Body of pancreas (tissue), 4 donors: ENCODE results near the gene GP9. TPM values are rescaled to one million over a fixed set of nuclear protein-coding genes. Genes with fewer than 3 reads are reported as not detected.
A peak's percentile ranks its signal among the peaks of the same experiment; 100 is the strongest.

Experiments
- ATAC-seq: fragments of 150-250 bp; one replicate; pipeline ENCODE4 v1.9.1; 2016
- DNase-seq, 4 donors: peaks; one replicate each; pipeline ENCODE4 v3.0.0-alpha.2; 2019
- H3K27ac ChIP-seq, 4 donors: fragments of 200-600 bp; sonication (generic); 1 replicate in 3 of 4; 2 replicates in 1 of 4; pipeline versions ENCODE4 v1.5.1 to v1.6.1; 2016 to 2019; ENCODE audit warnings: mild to moderate bottlenecking in 1 of 4, mixed read lengths in 1 of 4, moderate library complexity in 1 of 4
- H3K27me3 ChIP-seq, 2 donors: fragments of 200-600 bp; sonication (generic); one replicate each; pipeline ENCODE4 v1.6.0; 2016; ENCODE audit warnings: mild to moderate bottlenecking in 1 of 2
- H3K36me3 ChIP-seq, 2 donors: fragments of 200-600 bp; sonication (generic); replicated peaks in 1 of 2; 2 replicates each; pipeline ENCODE4 v1.5.1; 2016; ENCODE audit warnings: low read depth in 2 of 2; ENCODE audit not compliant: insufficient read depth in 1 of 2
- H3K4me1 ChIP-seq: fragments of 200-600 bp; sonication (generic); one replicate; pipeline ENCODE4 v1.6.0; 2016
- H3K4me3 ChIP-seq, 2 donors: fragments of 200-600 bp; sonication (generic); 1 replicate in 1 of 2; 2 replicates in 1 of 2; pipeline ENCODE4 v1.5.1; 2016 to 2019
- H3K9me3 ChIP-seq, 3 donors: fragments of 200-600 bp; sonication (generic); 1 replicate in 2 of 3; 2 replicates in 1 of 3; pipeline ENCODE4 v1.5.1; 2016
- POLR2A ChIP-seq, 3 donors: fragments of 450-650 bp; IDR thresholded peaks; one replicate each; pipeline ENCODE4 v1.6.1; 2016; ENCODE audit warnings: antibody characterized with exemption in 3 of 3, mild to moderate bottlenecking in 2 of 3
- WGBS, 2 donors: methylation state at CpG; one replicate each; pipeline ENCODE4 v1.1.5; 2017; 5-methylcytosine and 5-hydroxymethylcytosine counted together
- intact Hi-C: fragments of 100-400 bp; cut with DNase I; formaldehyde crosslinking; loops from one replicate; pipeline ENCODE4 v1.15.1; 2023
- total RNA-seq, 2 donors: library from RNA; depleted of rRNA; stranded (reverse); fragments of >200 nt; gene quantifications; one replicate each; pipeline ENCODE4 v1.1.0, GENCODE V29; 2016
- TF ChIP-seq, protein P1 (sequence below), 7 experiments: fragments of 450-650 bp in 4 of 7; fragments of 200-600 bp in 3 of 7; sonication (generic) in 3 of 7; IDR thresholded peaks; one replicate each; pipeline ENCODE4 v1.5.1; 2016 to 2019; ENCODE audit warnings: antibody characterized with exemption in 7 of 7

The GP9 gene
- total RNA-seq, 2 donors from 2014 or later: not detected

DNA sequence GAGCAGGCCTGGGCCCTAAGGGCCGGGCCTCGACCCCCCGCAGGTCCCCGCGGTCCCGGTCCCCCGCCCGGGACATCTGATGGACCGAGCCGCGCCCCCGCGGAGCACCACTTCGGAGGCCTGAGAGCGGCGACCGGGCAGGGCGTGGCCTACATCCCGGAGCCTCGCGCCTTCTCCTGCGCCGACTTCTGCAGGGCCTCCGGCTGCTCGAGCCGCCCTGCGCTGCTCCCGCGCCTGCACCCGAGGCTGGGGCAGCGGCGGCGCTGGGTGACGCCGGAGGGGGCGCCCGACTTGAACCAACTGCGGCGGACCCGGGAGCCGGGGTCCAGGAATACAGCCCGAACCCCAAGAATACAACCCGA, 14.9 kb upstream of the GP9 start:
- H3K36me3 ChIP-seq: no peaks in the 10 kb centered on the region
- H3K27me3 ChIP-seq: no peaks in the 10 kb centered on the region
- peak; percentile 58 for ATAC-seq
- no peaks in the 10 kb centered on the region for H3K9me3 ChIP-seq
- no peak for TF ChIP-seq POLR2A (IDR thresholded peaks at IDR 0.05)
- TF ChIP-seq, protein P1, sequence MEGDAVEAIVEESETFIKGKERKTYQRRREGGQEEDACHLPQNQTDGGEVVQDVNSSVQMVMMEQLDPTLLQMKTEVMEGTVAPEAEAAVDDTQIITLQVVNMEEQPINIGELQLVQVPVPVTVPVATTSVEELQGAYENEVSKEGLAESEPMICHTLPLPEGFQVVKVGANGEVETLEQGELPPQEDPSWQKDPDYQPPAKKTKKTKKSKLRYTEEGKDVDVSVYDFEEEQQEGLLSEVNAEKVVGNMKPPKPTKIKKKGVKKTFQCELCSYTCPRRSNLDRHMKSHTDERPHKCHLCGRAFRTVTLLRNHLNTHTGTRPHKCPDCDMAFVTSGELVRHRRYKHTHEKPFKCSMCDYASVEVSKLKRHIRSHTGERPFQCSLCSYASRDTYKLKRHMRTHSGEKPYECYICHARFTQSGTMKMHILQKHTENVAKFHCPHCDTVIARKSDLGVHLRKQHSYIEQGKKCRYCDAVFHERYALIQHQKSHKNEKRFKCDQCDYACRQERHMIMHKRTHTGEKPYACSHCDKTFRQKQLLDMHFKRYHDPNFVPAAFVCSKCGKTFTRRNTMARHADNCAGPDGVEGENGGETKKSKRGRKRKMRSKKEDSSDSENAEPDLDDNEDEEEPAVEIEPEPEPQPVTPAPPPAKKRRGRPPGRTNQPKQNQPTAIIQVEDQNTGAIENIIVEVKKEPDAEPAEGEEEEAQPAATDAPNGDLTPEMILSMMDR (IDR thresholded peaks at IDR 0.05): no peak
- H3K4me1 ChIP-seq: peaks cover 9% of the 10 kb centered on the region
- WGBS, 2 donors: 8 to 9% methylated on average over 6 to 43 of the region's 43 CpGs
- no peak overlapping the region for H3K27ac ChIP-seq
- peak in 1 of 4 donors; percentile 39 for DNase-seq
- H3K4me3 ChIP-seq: no peak overlapping the region
- intact Hi-C loops: no loop called here

DNA sequence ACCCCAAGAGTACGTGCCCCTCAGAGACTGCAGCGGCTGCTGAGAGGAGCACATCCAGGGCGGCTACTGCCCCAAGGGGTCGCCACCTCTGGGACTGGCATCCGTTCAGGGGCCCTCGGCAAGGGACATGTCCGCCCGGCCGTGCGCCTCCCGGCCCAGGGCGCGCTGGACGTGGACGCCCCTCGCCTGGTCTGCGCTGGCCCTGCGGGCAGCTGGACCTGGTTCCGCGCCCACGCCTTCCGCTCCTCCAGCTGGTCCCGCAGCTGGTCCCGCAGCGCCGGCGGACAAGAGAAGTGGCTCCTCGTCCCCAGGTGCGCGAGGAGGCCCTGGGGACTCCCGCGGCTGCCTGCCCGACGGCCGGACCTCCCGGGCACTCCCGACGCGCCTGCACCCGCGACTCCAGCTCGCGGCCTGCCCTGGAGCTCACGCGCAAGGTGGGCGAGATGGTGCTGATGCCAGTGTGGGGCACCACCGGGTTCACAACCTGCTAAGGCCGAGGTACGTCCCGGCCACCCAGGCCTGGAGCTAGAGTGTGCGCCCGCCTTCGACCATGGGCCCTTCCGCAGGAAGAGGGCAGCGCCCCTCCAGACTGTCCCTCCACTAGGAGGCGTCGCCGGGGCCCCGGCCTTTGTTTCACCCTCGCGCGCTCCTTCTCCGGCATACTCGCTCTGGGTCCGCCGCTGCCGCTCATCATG, 14.4 kb upstream of the GP9 start:
- no peaks in the 10 kb centered on the region for H3K27me3 ChIP-seq
- TF ChIP-seq, protein P1 (IDR thresholded peaks at IDR 0.05): no peak
- TF ChIP-seq POLR2A (IDR thresholded peaks at IDR 0.05): no peak
- H3K27ac ChIP-seq: no peak overlapping the region
- no peak for DNase-seq
- no peak overlapping the region for H3K4me3 ChIP-seq
- H3K9me3 ChIP-seq: no peaks in the 10 kb centered on the region
- WGBS, 2 donors: 50 to 79% methylated on average over 17 to 49 of the region's 67 CpGs
- ATAC-seq: peak; percentile 18
- H3K36me3 ChIP-seq: no peaks in the 10 kb centered on the region
- peaks cover 9% of the 10 kb centered on the region for H3K4me1 ChIP-seq
- intact Hi-C loops: no loop called here

DNA sequence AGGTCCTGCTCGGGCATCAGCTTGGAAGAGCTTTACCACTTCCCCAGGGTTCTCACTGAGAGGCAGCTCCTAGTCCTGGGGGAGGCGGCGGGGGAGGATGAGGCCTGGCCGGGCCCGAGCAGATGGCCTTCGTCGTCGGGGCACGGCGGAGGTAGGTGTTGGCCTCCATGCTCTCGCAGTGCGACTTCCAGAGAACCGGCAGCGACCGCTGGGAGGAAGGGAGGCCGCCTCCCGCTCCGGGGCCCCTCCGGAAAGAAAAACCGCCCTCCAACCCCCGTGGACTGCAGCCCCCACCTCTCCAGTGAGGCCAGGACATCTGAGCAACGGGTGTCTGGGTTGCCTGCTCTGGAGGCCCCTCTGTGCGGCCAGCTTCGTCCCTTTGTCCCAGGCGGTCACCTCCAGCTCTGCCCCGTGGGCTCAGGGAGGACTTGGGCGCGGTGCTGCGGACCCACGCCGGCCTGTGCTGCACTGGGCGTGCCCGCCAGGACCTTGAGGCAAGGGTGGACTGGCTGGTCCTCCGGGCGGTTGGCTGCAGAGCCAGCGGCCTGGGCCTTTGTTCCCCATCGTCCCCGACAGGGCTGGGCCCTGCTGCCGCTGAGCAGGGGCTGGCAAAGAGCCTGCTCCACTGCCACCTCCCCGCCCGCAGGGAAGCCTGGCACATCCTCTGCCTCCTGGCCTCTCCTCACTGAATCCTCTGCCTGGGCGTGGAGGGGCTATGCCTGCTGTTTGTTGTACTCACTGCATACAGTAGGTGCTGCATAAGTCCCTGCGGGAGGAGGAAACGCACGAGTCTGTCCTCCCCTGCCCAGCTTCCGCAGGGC, 13.6 kb upstream of the GP9 start:
- WGBS, 2 donors: 86 to 88% methylated on average over 1 to 38 of the region's 46 CpGs
- Histone ChIP-seq H3K27ac (no peak overlapping the region), H3K36me3 (no peaks in the 10 kb centered on the region), H3K9me3 (no peaks in the 10 kb centered on the region), H3K4me3 (no peak overlapping the region), H3K4me1 (peaks cover 16% of the 10 kb centered on the region), H3K27me3 (no peaks in the 10 kb centered on the region)
- DNase-seq: no peak
- intact Hi-C loops: no loop called here
- no peak for ATAC-seq
- TF ChIP-seq, protein P1 (IDR thresholded peaks at IDR 0.05): no peak
- TF ChIP-seq POLR2A (IDR thresholded peaks at IDR 0.05): no peak

DNA sequence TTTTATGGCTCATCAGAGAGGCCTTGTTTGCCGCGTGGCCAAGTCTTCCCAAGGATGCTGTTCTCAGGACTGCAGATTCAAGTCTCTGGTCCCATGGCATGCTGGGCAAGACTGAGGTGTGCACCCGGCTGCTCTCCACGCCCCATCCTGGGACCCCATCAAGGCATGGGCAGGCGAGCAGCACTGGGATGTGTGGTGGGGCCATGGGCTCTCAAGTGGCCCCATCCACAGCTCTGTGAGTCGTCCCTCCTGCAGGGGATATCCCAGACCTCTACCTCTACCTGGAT, 13.1 kb upstream of the GP9 start:
- Histone ChIP-seq H3K27ac (no peak overlapping the region), H3K9me3 (no peaks in the 10 kb centered on the region), H3K27me3 (no peaks in the 10 kb centered on the region), H3K4me3 (no peak overlapping the region), H3K36me3 (no peaks in the 10 kb centered on the region), H3K4me1 (peaks cover 21% of the 10 kb centered on the region)
- intact Hi-C loops: no loop called here
- 85 to 87% methylated on average over 4 to 6 of the region's 6 CpGs for WGBS, 2 donors
- no peak for DNase-seq
- TF ChIP-seq, protein P1 (IDR thresholded peaks at IDR 0.05): no peak
- no peak for TF ChIP-seq POLR2A (IDR thresholded peaks at IDR 0.05)
- ATAC-seq: no peak
